Measurements from ENCODE around the gene TLE7. TPM values are rescaled to one million over a fixed set of nuclear protein-coding genes. Genes with fewer than 3 reads are reported as not detected.

TLE7 gene
- total and polyA plus RNA-seq, 2 of the 8 experiments (the other 6 are each of a cell fraction or from before 2014, with no cell fraction given): 0.03 TPM; not detected in 1

DNA sequence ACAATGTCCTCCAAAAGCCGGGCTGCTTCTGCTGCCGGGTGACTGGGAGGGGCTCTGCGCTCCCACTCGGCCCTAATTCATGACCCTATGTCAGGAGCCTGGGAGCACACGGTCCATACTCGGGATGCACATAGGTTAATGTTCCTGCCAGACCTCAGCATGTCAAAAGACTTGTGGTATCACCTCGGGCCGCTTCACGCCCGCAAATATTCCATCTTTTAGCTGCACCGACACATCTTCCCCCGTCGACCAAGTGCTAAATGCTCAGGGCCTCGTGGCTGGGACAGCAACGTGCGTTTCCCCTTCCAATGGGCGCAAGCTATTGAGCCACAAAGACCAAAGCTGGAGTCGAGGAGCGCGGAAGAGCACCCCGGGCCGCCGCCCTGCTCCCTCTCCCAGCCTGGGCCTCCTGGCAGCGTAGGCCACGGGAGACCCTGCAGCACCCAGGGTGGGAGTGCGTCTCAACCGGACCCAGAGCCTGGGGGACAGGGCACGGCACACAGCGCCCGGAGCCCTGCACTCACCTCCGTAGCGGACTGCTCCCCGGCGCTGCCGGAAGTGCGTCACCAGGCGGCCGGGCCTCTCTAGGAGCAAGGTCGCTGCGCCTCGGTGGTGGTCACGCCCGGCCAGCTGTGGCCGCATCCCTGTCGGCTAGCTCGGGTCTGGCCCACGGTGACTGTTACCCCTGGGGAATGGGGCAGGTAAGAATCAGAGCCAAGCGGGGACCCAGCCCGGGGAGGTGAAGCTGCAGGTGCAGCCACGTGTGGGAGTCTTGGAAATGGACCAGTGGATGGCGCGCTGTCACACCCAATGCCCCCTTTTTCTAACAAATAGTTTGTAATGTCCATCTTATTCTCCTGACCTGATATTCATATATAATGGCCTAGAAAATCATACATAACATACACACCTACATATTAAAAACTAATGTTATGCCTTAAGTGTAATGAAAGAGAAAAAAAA lies 20.1 kb upstream of the TLE7 start, which contains the start of gene ZNF23 (continued):
- TF ChIP-seq, protein P1, sequence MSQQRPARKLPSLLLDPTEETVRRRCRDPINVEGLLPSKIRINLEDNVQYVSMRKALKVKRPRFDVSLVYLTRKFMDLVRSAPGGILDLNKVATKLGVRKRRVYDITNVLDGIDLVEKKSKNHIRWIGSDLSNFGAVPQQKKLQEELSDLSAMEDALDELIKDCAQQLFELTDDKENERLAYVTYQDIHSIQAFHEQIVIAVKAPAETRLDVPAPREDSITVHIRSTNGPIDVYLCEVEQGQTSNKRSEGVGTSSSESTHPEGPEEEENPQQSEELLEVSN (IDR thresholded peaks at IDR 0.05): peak; percentile 66
- TF ChIP-seq SP1 (IDR thresholded peaks at IDR 0.05; ENCODE audit: low read depth, low read length): no peak
- TF ChIP-seq GTF2F1 (IDR thresholded peaks at IDR 0.05; ENCODE audit: borderline replicate concordance, low read depth, low read length): 0 out of 2 replicates have a peak, but pooled peaks have one; percentile 37
- peak; percentile 95 for TF ChIP-seq ASH2L (IDR thresholded peaks at IDR 0.05; ENCODE audit: low read length)
- TF ChIP-seq PHF8 (conservative IDR thresholded peaks at IDR 0.05; ENCODE audit: low read depth, low read length): peak; percentile 99
- TF ChIP-seq EZH2 (IDR thresholded peaks at IDR 0.05; ENCODE audit: low read depth, low read length, severe bottlenecking): no peak
- TF ChIP-seq TCF12 (IDR thresholded peaks at IDR 0.05; ENCODE audit: low read depth, low read length): 0 out of 2 replicates have a peak, but pooled peaks have one; percentile 66
- no peak for TF ChIP-seq NRF1 (IDR thresholded peaks at IDR 0.05; ENCODE audit: low read depth, low read length)
- no peak for TF ChIP-seq CEBPB (IDR thresholded peaks at IDR 0.05; ENCODE audit: low read depth, low read length)
- TF ChIP-seq KDM1A (IDR thresholded peaks at IDR 0.05; ENCODE audit: borderline replicate concordance, low read length): no peak
- TF ChIP-seq, protein P2, sequence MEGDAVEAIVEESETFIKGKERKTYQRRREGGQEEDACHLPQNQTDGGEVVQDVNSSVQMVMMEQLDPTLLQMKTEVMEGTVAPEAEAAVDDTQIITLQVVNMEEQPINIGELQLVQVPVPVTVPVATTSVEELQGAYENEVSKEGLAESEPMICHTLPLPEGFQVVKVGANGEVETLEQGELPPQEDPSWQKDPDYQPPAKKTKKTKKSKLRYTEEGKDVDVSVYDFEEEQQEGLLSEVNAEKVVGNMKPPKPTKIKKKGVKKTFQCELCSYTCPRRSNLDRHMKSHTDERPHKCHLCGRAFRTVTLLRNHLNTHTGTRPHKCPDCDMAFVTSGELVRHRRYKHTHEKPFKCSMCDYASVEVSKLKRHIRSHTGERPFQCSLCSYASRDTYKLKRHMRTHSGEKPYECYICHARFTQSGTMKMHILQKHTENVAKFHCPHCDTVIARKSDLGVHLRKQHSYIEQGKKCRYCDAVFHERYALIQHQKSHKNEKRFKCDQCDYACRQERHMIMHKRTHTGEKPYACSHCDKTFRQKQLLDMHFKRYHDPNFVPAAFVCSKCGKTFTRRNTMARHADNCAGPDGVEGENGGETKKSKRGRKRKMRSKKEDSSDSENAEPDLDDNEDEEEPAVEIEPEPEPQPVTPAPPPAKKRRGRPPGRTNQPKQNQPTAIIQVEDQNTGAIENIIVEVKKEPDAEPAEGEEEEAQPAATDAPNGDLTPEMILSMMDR (IDR thresholded peaks at IDR 0.05; ENCODE audit: control extremely low read depth in 1 of 3, insufficient read depth in 1 of 3, low read depth in 1 of 3, low read length in 3 of 3): peak in 2 of 3 experiments; percentile 6 to 8; a peak in 1 of 4 replicates
- no peak for TF ChIP-seq NANOG (IDR thresholded peaks at IDR 0.05; ENCODE audit: insufficient read depth, low read depth, low read length, poor library complexity, severe bottlenecking)
- TF ChIP-seq JUND (IDR thresholded peaks at IDR 0.05; ENCODE audit: low read length): peak; percentile 50; the same call in 1 of the 2 replicates
- no peak for TF ChIP-seq BCL11A (IDR thresholded peaks at IDR 0.05; ENCODE audit: low read depth in 2 of 2, low read length in 2 of 2)
- TF ChIP-seq POLR2A (IDR thresholded peaks at IDR 0.05; ENCODE audit: control extremely low read depth in 1 of 2, low read depth in 2 of 2, low read length in 2 of 2): peak; percentile 93 to 96
- TF ChIP-seq KDM4A (IDR thresholded peaks at IDR 0.05; ENCODE audit: low read depth, low read length, severe bottlenecking): peak; percentile 88
- TF ChIP-seq CHD1 (IDR thresholded peaks at IDR 0.05; ENCODE audit: low read depth, low read length): no peak
- no peak for TF ChIP-seq SUZ12 (IDR thresholded peaks at IDR 0.05; ENCODE audit: low read length)
- no peak for TF ChIP-seq SIX5 (IDR thresholded peaks at IDR 0.05; ENCODE audit: low read depth, low read length)
- peak; percentile 97 for TF ChIP-seq TAF1 (IDR thresholded peaks at IDR 0.05; ENCODE audit: low read depth, low read length)
- peak; percentile 74; the same call in 1 of the 2 replicates for TF ChIP-seq EGR1 (IDR thresholded peaks at IDR 0.05; ENCODE audit: borderline replicate concordance, low read depth, low read length)
